Pancreas (tissue), 10 donors: Measurements from ENCODE around the gene ORC3. TPM values are rescaled to one million over a fixed set of nuclear protein-coding genes. Genes with fewer than 3 reads are reported as not detected.

Experiments
- ATAC-seq, 4 donors: fragments of 200-7000 bp; cut with Tn5 transposase; one replicate each; pipeline versions ENCODE4 v1.8.0 to v1.9.1; 2020; ENCODE audit warnings: mild to moderate bottlenecking in 4 of 4, moderate library complexity in 4 of 4
- DNase-seq, 6 donors: peaks; one replicate each; pipeline ENCODE4 v3.0.0-alpha.2; 2020
- FAIRE-seq: peaks from 2 replicates; lab custom pipeline; 2012; peaks lifted over from hg19 to GRCh38; lab: Jason Lieb, UNC
- H3K27ac ChIP-seq, 4 donors: fragments of 200-600 bp; sonication (generic); 1 replicate in 3 of 4; 2 replicates in 1 of 4; pipeline versions ENCODE4 v1.5.0 to v1.8.0; 2020
- H3K27me3 ChIP-seq, 4 donors: fragments of 200-600 bp; one replicate each; pipeline ENCODE4 v1.8.0; 2021
- H3K36me3 ChIP-seq, 3 donors: fragments of 200-600 bp; sonication (generic) in 1 of 3; one replicate each; pipeline versions ENCODE4 v1.5.0 to v1.8.0; 2020 to 2021
- H3K4me1 ChIP-seq, 3 donors: fragments of 200-600 bp; one replicate each; pipeline ENCODE4 v1.8.0; 2021
- H3K4me3 ChIP-seq, 4 donors: fragments of 200-600 bp; sonication (generic) in 2 of 4; one replicate each; pipeline versions ENCODE4 v1.5.0 to v1.8.0; 2020 to 2021
- H3K9me3 ChIP-seq, 4 donors: fragments of 200-600 bp; one replicate each; pipeline ENCODE4 v1.8.0; 2021
- WGBS, 2 donors: extraction: QIAGEN DNeasy Blood & Tissue Kit; methylation state at CpG; one replicate each; pipeline ENCODE4 v1.1.7; 2013; 5-methylcytosine and 5-hydroxymethylcytosine counted together
- intact Hi-C, 3 donors: fragments of 100-400 bp; cut with DNase I; formaldehyde crosslinking; loops; one replicate each; pipeline versions ENCODE4 v1.11.1 to v1.14.2; 2022
- polyA plus RNA-seq, 2 donors: library from polyadenylated mRNA; stranded (reverse); fragments of 200-250 nt; gene quantifications; one replicate each; pipeline ENCODE4 v1.2.3, GENCODE V29; 2013
- total RNA-seq, 6 donors: library from RNA; stranded (reverse); fragmentation: NEBNext Ultra II Directional in 4 of 6; extraction: Animal tissue kit (Norgen Biotek cat#: 25700) in 4 of 6; gene quantifications; one replicate each; pipeline versions ENCODE4 v1.2.1 to v1.2.4, GENCODE V29; 2021 to 2023
- TF ChIP-seq, protein P1 (sequence below), 4 donors: fragments of 200-600 bp; sonication (generic) in 3 of 4; IDR thresholded peaks; one replicate each; pipeline versions ENCODE4 v1.5.0 to v1.8.0; 2021; ENCODE audit warnings: antibody characterized with exemption in 4 of 4
- donor health status: healthy with polysubstance abuse.
- donor health status: DM: no; HTN: no; CAD: no; lungs with moderate emphysema.
- donor health status: DM: no; HTN: no; CAD: no.
- donor health status: control.
- donor health status: control.
- donor health status: Bipolar disorder and iron deficiency.
- donor health status: DM: yes; HTN: yes; CAD: no.
- donor health status: DM: no; HTN: no; CAD: no.
- donor health status: DM: no; HTN: no; CAD: no.
- donor health status: DM: yes; HTN: yes; CAD: no.

ORC3 gene
- total and polyA plus RNA-seq, 8 donors: 5.5 to 11.6 (median 7.6) TPM

DNA sequence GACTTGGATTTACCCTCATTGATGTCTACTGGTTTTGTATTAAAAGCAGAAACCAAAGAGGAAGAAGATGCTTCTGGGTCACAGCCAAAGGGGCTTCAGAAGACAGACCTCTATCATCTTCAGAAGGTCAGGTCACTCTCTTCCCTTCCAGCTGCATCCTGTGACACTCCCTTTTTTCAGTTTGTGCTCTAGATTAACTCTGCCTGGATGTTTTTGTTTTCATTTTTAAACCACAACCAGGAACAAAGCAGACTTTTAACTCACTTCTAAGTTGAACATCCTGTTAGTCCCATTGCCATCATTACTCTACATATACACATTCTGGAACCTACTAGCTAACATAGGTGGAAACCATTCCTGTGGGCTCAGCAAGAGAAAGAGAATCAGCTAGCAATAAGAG lies 66.9 kb downstream of the ORC3 start:
- no peak for ATAC-seq
- DNase-seq: no peak
- no peak overlapping the region for H3K4me3 ChIP-seq
- no peaks in the 10 kb centered on the region for H3K36me3 ChIP-seq
- no peaks in the 10 kb centered on the region for H3K27me3 ChIP-seq
- intact Hi-C loops: no loop called here
- H3K27ac ChIP-seq: no peak overlapping the region
- no peaks in the 10 kb centered on the region for H3K9me3 ChIP-seq
- no peaks in the 10 kb centered on the region for H3K4me1 ChIP-seq
- no peak for FAIRE-seq
- TF ChIP-seq, protein P1, sequence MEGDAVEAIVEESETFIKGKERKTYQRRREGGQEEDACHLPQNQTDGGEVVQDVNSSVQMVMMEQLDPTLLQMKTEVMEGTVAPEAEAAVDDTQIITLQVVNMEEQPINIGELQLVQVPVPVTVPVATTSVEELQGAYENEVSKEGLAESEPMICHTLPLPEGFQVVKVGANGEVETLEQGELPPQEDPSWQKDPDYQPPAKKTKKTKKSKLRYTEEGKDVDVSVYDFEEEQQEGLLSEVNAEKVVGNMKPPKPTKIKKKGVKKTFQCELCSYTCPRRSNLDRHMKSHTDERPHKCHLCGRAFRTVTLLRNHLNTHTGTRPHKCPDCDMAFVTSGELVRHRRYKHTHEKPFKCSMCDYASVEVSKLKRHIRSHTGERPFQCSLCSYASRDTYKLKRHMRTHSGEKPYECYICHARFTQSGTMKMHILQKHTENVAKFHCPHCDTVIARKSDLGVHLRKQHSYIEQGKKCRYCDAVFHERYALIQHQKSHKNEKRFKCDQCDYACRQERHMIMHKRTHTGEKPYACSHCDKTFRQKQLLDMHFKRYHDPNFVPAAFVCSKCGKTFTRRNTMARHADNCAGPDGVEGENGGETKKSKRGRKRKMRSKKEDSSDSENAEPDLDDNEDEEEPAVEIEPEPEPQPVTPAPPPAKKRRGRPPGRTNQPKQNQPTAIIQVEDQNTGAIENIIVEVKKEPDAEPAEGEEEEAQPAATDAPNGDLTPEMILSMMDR (IDR thresholded peaks at IDR 0.05): no peak

DNA sequence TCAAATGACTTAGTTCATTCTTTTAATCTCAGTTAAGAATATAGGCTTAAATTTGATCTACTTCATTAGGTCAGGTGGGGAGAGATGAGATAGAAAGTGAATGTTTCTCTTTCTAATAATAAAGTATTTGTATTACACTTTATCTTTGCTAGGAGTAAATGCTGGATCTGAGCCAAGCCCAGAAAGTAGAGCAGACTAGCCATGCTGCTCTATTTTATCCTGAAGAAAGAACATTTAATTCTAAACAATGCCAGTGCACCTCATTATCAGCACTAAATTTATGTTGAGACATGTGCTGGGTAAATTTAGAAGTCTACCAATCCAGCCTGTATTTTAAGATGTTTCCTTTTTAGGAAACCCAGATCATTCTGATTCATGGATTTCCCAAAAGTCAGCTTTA lies 68.6 kb downstream of the ORC3 start:
- H3K36me3 ChIP-seq: no peaks in the 10 kb centered on the region
- ATAC-seq: no peak
- H3K27ac ChIP-seq: no peak overlapping the region
- no peaks in the 10 kb centered on the region for H3K4me1 ChIP-seq
- no peaks in the 10 kb centered on the region for H3K9me3 ChIP-seq
- no peaks in the 10 kb centered on the region for H3K27me3 ChIP-seq
- no peak overlapping the region for H3K4me3 ChIP-seq
- TF ChIP-seq, protein P1 (IDR thresholded peaks at IDR 0.05): no peak
- no peak for DNase-seq
- no peak for FAIRE-seq
- intact Hi-C loops: no loop called here

DNA sequence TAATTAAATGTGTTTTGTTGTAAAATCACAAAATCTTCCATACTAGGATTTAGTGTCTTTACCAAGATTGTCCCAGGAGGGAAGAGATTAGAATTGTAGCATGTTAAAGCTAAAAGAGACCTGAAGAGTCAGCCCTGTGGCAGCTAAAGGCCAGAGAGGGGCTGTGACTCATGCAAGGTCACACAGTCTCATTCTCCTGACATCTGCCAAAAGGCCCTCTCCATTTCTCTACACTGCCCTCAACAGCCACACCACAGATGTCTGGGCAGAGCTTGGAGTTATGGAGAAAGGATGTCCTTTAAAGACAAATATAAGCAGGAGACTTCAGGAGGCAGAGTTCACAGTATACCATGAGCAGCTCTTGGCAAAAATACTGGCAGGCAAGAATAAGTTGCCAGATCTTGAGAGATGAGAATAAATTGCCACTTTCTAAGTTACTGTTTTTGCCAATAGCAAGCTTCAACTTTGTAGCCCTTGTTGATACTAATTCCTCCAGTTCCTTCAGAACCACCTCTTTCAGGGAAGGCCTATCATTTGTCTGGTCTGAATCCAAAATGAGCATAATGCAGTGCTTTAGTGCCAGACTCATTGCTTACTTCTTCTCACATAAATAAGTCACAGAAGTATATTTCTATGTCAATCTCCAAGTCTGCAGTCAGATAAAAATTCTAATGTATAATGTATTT lies 70.4 kb downstream of the ORC3 start:
- no peak for FAIRE-seq
- Histone ChIP-seq H3K27ac (no peak overlapping the region), H3K4me1 (no peaks in the 10 kb centered on the region), H3K36me3 (peaks cover 0 to 1% (median 0%) of the 10 kb centered on the region in 3 donors), H3K9me3 (no peaks in the 10 kb centered on the region), H3K27me3 (no peaks in the 10 kb centered on the region), H3K4me3 (no peak overlapping the region)
- TF ChIP-seq, protein P1 (IDR thresholded peaks at IDR 0.05): no peak
- DNase-seq: no peak
- ATAC-seq: no peak
- intact Hi-C loops: no loop called here

DNA sequence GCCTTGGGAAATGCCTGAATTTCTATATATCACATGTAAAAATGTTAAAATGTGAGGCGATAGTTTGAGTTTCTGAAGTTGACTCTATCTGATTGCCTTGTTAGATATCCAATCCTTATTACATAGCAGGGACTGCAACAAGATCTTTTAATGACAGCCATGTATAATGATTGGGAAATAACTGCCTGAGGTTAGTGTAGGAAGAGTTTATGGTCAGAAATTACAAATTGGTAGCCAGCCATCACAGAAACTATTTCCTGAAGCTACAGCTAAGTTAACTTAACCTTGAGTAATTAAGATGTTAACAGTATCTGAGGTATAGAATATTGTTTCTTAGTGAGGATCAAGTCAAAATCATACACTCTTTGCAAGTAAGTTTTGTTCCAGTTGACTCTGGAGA lies 71.1 kb downstream of the ORC3 start:
- TF ChIP-seq, protein P1 (IDR thresholded peaks at IDR 0.05): no peak
- Histone ChIP-seq H3K4me1 (no peaks in the 10 kb centered on the region), H3K9me3 (no peaks in the 10 kb centered on the region), H3K27me3 (no peaks in the 10 kb centered on the region), H3K4me3 (no peak overlapping the region), H3K27ac (no peak overlapping the region), H3K36me3 (peaks cover 0 to 6% (median 0%) of the 10 kb centered on the region in 3 donors)
- intact Hi-C loops: no loop called here
- FAIRE-seq: no peak
- no peak for DNase-seq
- no peak for ATAC-seq
- WGBS, 2 donors: 89 to 97% methylated on average over 1 of the region's 1 CpG

DNA sequence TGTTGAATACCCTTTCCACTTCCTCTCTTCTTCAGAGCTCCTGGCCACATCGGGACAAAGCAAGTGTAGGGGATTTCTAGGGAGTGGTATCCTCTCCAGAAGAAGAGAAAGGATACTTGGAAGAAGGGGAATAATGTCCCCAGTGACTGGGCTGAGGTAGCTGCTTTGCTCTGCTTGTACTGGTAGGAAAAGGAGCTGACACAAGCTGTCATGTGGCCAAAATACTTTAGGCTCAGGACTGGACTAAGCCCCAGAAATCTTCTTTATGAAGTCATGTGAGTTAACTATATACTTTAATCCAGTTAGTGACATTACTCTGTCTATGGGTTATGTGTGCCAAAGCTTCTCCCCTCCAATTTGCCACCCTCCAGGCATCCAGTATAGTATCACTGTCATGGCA lies 71.6 kb downstream of the ORC3 start:
- no peak for ATAC-seq
- intact Hi-C loops: no loop called here
- Histone ChIP-seq H3K4me1 (no peaks in the 10 kb centered on the region), H3K36me3 (peaks cover 0 to 6% (median 0%) of the 10 kb centered on the region in 3 donors), H3K27me3 (no peaks in the 10 kb centered on the region), H3K4me3 (no peak overlapping the region), H3K27ac (no peak overlapping the region), H3K9me3 (no peaks in the 10 kb centered on the region)
- TF ChIP-seq, protein P1 (IDR thresholded peaks at IDR 0.05): no peak
- no peak for FAIRE-seq
- 79 to 93% methylated on average over 1 of the region's 1 CpG for WGBS, 2 donors
- DNase-seq: no peak
